Brain microvascular endothelial cell (primary cell): Measurements from ENCODE around the gene OGDH.
A peak's percentile ranks its signal among the peaks of the same experiment; 100 is the strongest.

Source experiments
- DNase-seq: peaks from one replicate; pipeline ENCODE4 v3.0.0-alpha.2; 2020
- H3K27ac ChIP-seq: fragments of 250-450 bp; sonication (Bioruptor Pico); 2 replicates; pipeline ENCODE4 v1.5.1; 2020; ENCODE audit warnings: mild to moderate bottlenecking, moderate library complexity
- H3K27me3 ChIP-seq: fragments of 250-450 bp; sonication (Bioruptor Pico); replicated peaks from 2 replicates; pipeline ENCODE4 v1.5.1; 2020; ENCODE audit warnings: mild to moderate bottlenecking
- H3K36me3 ChIP-seq: fragments of 250-450 bp; sonication (Bioruptor Pico); replicated peaks from 2 replicates; pipeline ENCODE4 v1.5.1; 2020; ENCODE audit warnings: mild to moderate bottlenecking
- H3K4me3 ChIP-seq: 2 replicates; pipeline ENCODE4 v1.5.1; 2011; ENCODE audit warnings: low read depth, mild to moderate bottlenecking, control low read depth, low read length, moderate library complexity
- in situ Hi-C: cut with HindIII; loops from 2 replicates; pipeline ENCODE4 v1.10.0; 2017; ENCODE audit warnings: low sequenced_read_pairs, low pct_ligation_motif_present
- TF ChIP-seq, protein P1 (sequence below): IDR thresholded peaks from 2 replicates; pipeline ENCODE4 v1.5.1; 2011; ENCODE audit warnings: low read depth, mild to moderate bottlenecking, moderate library complexity, low read length, control low read depth, inconsistent platforms; ENCODE audit errors: missing control alignments

OGDH gene

DNA sequence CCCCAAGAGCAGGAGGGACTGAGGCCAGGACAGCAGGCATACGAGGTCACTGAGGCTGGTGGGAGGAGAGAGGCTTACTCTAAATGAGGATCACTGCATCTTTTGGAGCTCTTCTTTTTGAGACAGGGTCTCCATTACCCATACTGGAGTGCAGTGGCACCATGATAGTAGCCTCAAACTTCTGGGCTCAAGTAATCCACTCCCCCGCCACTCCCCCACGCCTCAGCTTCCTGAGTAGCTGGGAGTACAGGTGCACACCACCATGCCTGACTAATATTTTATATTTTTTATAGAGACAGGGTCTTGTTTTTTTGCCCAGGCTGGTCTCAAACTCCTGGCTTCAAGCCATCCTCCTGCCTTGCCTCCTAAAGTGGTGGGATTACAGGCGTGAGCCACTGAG lies 25.8 kb downstream of the OGDH start:
- H3K27ac ChIP-seq = no peak overlapping the region
- no peak overlapping the region for H3K4me3 ChIP-seq
- H3K27me3 ChIP-seq = no peaks in the 10 kb centered on the region
- in situ Hi-C loops = no loop called here
- H3K36me3 ChIP-seq = no peaks in the 10 kb centered on the region
- DNase-seq = no peak
- TF ChIP-seq, protein P1, sequence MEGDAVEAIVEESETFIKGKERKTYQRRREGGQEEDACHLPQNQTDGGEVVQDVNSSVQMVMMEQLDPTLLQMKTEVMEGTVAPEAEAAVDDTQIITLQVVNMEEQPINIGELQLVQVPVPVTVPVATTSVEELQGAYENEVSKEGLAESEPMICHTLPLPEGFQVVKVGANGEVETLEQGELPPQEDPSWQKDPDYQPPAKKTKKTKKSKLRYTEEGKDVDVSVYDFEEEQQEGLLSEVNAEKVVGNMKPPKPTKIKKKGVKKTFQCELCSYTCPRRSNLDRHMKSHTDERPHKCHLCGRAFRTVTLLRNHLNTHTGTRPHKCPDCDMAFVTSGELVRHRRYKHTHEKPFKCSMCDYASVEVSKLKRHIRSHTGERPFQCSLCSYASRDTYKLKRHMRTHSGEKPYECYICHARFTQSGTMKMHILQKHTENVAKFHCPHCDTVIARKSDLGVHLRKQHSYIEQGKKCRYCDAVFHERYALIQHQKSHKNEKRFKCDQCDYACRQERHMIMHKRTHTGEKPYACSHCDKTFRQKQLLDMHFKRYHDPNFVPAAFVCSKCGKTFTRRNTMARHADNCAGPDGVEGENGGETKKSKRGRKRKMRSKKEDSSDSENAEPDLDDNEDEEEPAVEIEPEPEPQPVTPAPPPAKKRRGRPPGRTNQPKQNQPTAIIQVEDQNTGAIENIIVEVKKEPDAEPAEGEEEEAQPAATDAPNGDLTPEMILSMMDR = no peak

DNA sequence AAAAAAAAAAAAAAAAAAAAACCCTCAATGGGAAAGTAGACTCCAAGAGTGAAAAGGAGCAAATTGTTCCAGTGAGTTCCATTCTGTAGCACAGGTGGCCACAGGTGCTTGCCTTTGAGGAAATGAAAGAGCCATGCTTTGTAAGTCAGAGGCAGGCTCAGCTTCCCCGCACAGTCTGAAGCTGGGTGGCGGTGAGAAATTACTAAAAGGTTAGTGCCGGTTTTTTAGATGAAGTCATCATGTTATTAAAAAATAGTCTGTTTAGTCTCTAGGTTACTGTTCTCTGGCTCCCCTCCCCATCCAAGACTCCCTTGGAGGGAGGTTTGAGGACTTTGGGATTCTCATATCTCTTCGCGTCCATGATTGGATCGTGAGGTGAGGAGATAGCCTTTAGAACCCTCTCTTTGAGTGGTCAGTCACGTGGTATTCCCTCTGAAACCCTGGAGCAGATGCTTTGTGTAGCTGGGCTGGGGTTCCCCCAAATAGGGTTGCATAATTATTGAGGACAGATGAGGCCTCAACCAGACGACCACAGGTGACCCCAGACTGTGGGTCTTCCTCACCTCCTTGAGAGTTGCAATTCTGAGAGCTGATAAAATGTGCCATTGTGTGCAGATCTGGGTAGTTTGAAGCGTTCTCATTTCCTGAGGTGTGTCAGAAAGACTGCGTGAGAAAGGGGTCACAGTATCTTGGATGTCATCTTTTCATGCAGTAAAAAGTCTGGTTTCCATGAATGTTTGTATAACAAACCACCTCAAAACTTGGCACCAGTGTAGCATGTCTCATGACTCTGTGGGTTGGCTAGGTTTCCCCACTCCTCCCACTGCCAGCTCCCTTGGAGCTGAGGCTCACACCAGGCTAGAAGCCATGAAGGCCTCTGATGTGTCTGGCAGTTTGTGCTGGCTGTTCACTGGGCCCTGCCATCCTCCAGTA lies 27.1 kb downstream of the OGDH start:
- no peaks in the 10 kb centered on the region for H3K27me3 ChIP-seq
- in situ Hi-C loops = no loop called here
- peak; percentile 92 for DNase-seq
- TF ChIP-seq, protein P1 = no peak
- H3K4me3 ChIP-seq = no peak overlapping the region
- peak overlapping the region; percentile 84 for H3K27ac ChIP-seq
- no peaks in the 10 kb centered on the region for H3K36me3 ChIP-seq

GRCh38 chr7:44634187-44634838 lies 27.9 kb downstream of the OGDH start:
- H3K36me3 ChIP-seq = no peaks in the 10 kb centered on the region
- in situ Hi-C loops = no loop called here
- DNase-seq = no peak
- no peak overlapping the region for H3K4me3 ChIP-seq
- H3K27me3 ChIP-seq = no peaks in the 10 kb centered on the region
- TF ChIP-seq, protein P1 = no peak
- H3K27ac ChIP-seq = peak overlapping the region; percentile 84

DNA sequence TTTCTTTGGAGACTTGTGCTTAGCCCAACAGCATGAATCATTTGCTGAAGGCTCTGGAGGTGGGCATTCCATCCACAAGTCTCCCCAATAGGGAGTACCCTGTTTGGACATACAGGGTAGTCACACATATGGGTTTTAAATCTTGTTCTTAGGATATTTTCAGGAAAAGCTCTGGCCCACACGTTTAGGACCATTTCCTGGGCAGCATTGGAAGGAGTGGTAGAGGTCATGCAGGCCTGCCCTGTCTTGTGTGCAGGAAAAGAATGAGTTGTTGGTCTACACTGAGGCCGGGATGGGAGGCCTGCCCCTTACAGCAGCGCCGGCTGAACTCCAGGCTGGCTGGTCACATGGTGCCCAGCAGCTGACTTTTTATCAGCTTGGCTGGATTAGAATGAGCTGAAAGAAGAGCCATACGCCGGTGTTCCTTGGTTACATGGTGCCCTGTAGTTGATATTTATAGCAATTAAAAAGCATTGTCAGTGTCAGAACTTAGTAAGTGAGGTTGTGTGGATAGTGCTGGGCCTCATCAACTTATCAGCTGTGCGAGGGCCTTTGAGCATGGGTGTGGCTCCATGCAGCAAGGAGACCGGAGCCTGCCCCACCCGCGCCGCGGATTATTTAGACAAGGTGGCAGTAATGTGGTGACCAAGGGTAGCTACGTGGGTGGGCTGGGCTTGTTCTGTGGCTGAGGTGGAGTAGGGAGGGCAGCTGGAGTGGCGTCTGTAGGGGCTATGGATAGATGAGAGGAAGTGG lies 28.6 kb downstream of the OGDH start:
- TF ChIP-seq, protein P1 = no peak
- Histone ChIP-seq H3K36me3 (no peaks in the 10 kb centered on the region), H3K27me3 (no peaks in the 10 kb centered on the region), H3K27ac (no peak overlapping the region), H3K4me3 (no peak overlapping the region)
- DNase-seq = no peak
- in situ Hi-C loops = no loop called here

- Histone ChIP-seq H3K4me3 (no peak overlapping the region), H3K27me3 (no peaks in the 10 kb centered on the region), H3K36me3 (no peaks in the 10 kb centered on the region), H3K27ac (no peak overlapping the region)
- DNase-seq = no peak
- in situ Hi-C loops = no loop called here
- TF ChIP-seq, protein P1 = no peak
These were observed 29.7 kb downstream of the OGDH start for GRCh38 chr7:44636041-44636584.
